H1 (cell line): ENCODE data around the gene COTL1. TPM values are rescaled to one million over a fixed set of nuclear protein-coding genes. Genes with fewer than 3 reads are reported as not detected.

Experiments used
- CTCF ChIA-PET: fragments of 300-600 bp; sonication (Branson Sonifier 250); formaldehyde crosslinking; loops from one replicate; lab custom pipeline; 2021; ENCODE audit not compliant: partially characterized antibody; lab: Charles Lee
- POLR2A ChIA-PET: fragments of 300-600 bp; sonication (Branson Sonifier 250); formaldehyde crosslinking; loops from one replicate; lab custom pipeline; 2021; ENCODE audit warnings: inconsistent platforms; ENCODE audit not compliant: partially characterized antibody; lab: Charles Lee
- DNase-seq, 2 experiments: peaks; one replicate each; pipeline versions ENCODE4 v3.0.0 to v3.0.0-alpha.2; 2010 to 2022; ENCODE audit warnings: low spot score in 2 of 2, low read depth in 1 of 2, mixed read lengths in 1 of 2
- FAIRE-seq: peaks from 2 replicates; lab custom pipeline; 2011; peaks lifted over from hg19 to GRCh38; lab: Jason Lieb, UNC
- H2AFZ ChIP-seq: 2 replicates; pipeline ENCODE4 v1.8.1; 2012; ENCODE audit warnings: low read length, inconsistent platforms
- H2AK5ac ChIP-seq: 2 replicates; pipeline ENCODE4 v1.6.1; 2013; ENCODE audit warnings: low read depth, low read length
- H2BK120ac ChIP-seq: replicated peaks from 2 replicates; pipeline ENCODE3; 2013; ENCODE audit warnings: low read depth, low read length, inconsistent platforms
- H2BK12ac ChIP-seq: 2 replicates; pipeline ENCODE4 v1.6.1; 2013; ENCODE audit warnings: low read depth, low read length
- H2BK15ac ChIP-seq: 2 replicates; pipeline ENCODE4 v1.6.1; 2013; ENCODE audit warnings: low read length
- H2BK20ac ChIP-seq: 2 replicates; pipeline ENCODE4 v1.6.1; 2013; ENCODE audit warnings: low read length
- H2BK5ac ChIP-seq: 2 replicates; pipeline ENCODE4 v1.6.1; 2013; ENCODE audit warnings: low read depth, low read length
- H3K14ac ChIP-seq: 2 replicates; pipeline ENCODE4 v1.6.1; 2013; ENCODE audit warnings: inconsistent platforms; ENCODE audit not compliant: insufficient read length
- H3K18ac ChIP-seq: 2 replicates; pipeline ENCODE4 v1.6.1; 2013; ENCODE audit warnings: low read length; ENCODE audit errors: extremely low read depth
- H3K23ac ChIP-seq: 2 replicates; pipeline ENCODE4 v1.6.1; 2013; ENCODE audit warnings: inconsistent platforms; ENCODE audit not compliant: insufficient read length
- H3K23me2 ChIP-seq: 2 replicates; pipeline ENCODE4 v1.6.1; 2013; ENCODE audit warnings: low read depth, low read length
- H3K27ac ChIP-seq: 2 replicates; pipeline ENCODE4 v1.6.1; 2011; ENCODE audit warnings: low read depth, low read length, inconsistent platforms
- H3K27me3 ChIP-seq, 4 experiments: replicated peaks in 1 of 4; 1 replicate in 1 of 4; 2 replicates in 3 of 4; pipeline versions ENCODE4 v1.6.1 to v1.8.1; 2011 to 2013; ENCODE audit warnings: low read length in 3 of 4, mild to moderate bottlenecking in 3 of 4, inconsistent platforms in 2 of 4, mixed read lengths in 2 of 4, moderate library complexity in 1 of 4; ENCODE audit not compliant: control insufficient read depth in 3 of 4, insufficient read depth in 3 of 4; ENCODE audit errors: extremely low read depth in 1 of 4
- H3K36me3 ChIP-seq, 4 experiments: 2 replicates each; pipeline versions ENCODE4 v1.6.1 to v1.8.1; 2011 to 2013; ENCODE audit warnings: mild to moderate bottlenecking in 4 of 4, low read length in 3 of 4, moderate library complexity in 2 of 4, control low read depth in 1 of 4, inconsistent platforms in 1 of 4; ENCODE audit not compliant: insufficient read depth in 4 of 4, control insufficient read depth in 2 of 4
- H3K4ac ChIP-seq: replicated peaks from 2 replicates; pipeline ENCODE3; 2013; ENCODE audit warnings: low read length, low read depth, mixed read lengths, inconsistent platforms; ENCODE audit not compliant: insufficient read length
- H3K4me1 ChIP-seq, 4 experiments: replicated peaks in 1 of 4; 1 replicate in 1 of 4; 2 replicates in 3 of 4; pipeline versions ENCODE4 v1.6.1 to v1.8.1; 2011 to 2013; ENCODE audit warnings: low read length in 3 of 4, inconsistent platforms in 2 of 4, mixed read lengths in 1 of 4; ENCODE audit not compliant: insufficient read depth in 4 of 4, control insufficient read depth in 3 of 4
- H3K4me2 ChIP-seq, 2 experiments: 2 replicates each; pipeline versions ENCODE4 v1.6.1 to v1.8.1; 2011 to 2013; ENCODE audit warnings: low read depth in 2 of 2, low read length in 2 of 2, control low read depth in 1 of 2, inconsistent platforms in 1 of 2, mild to moderate bottlenecking in 1 of 2; ENCODE audit not compliant: insufficient read depth in 1 of 2
- H3K4me3 ChIP-seq, 4 experiments: fragments of 200-600, 300-600 bp in 1 of 4; sonication (generic), shearing (Covaris generic), sonication (Bioruptor Twin) in 1 of 4; 2 replicates each; pipeline versions ENCODE4 v1.5.1 to v1.8.1; 2011 to 2016; ENCODE audit warnings: low read length in 4 of 4, low read depth in 3 of 4, control low read depth in 2 of 4, inconsistent platforms in 2 of 4, mild to moderate bottlenecking in 2 of 4, mixed read lengths in 1 of 4, moderate library complexity in 1 of 4; ENCODE audit not compliant: insufficient read depth in 2 of 4; ENCODE audit errors: extremely low read depth in 1 of 4
- H3K56ac ChIP-seq: replicated peaks from 2 replicates; pipeline ENCODE3; 2013; ENCODE audit warnings: low read depth, mild to moderate bottlenecking, mixed read lengths, low read length, inconsistent platforms; ENCODE audit not compliant: insufficient read length
- H3K79me1 ChIP-seq: 2 replicates; pipeline ENCODE4 v1.6.1; 2013; ENCODE audit warnings: low read depth, low read length, control low read depth
- H3K79me2 ChIP-seq, 2 experiments: 2 replicates each; pipeline versions ENCODE4 v1.6.1 to v1.8.1; 2012 to 2013; ENCODE audit warnings: low read length in 2 of 2, mild to moderate bottlenecking in 2 of 2, inconsistent platforms in 1 of 2; ENCODE audit not compliant: insufficient read depth in 2 of 2, control insufficient read depth in 1 of 2
- H3K9ac ChIP-seq, 4 experiments: replicated peaks in 1 of 4; 1 replicate in 1 of 4; 2 replicates in 3 of 4; pipeline versions ENCODE4 v1.6.1 to v1.8.1; 2011 to 2013; ENCODE audit warnings: low read depth in 3 of 4, low read length in 3 of 4, control low read depth in 2 of 4, mild to moderate bottlenecking in 2 of 4, moderate library complexity in 2 of 4, inconsistent platforms in 1 of 4; ENCODE audit errors: extremely low read depth in 1 of 4
- H3K9me3 ChIP-seq, 2 experiments: 2 replicates each; pipeline versions ENCODE4 v1.6.1 to v1.8.1; 2012 to 2013; ENCODE audit warnings: mild to moderate bottlenecking in 2 of 2, moderate library complexity in 2 of 2, control low read depth in 1 of 2, inconsistent platforms in 1 of 2, low read depth in 1 of 2, low read length in 1 of 2, mixed read lengths in 1 of 2; ENCODE audit not compliant: insufficient read depth in 2 of 2
- H4K20me1 ChIP-seq, 2 experiments: replicated peaks in 1 of 2; 2 replicates each; pipeline versions ENCODE3 to v1.8.1; 2011 to 2013; ENCODE audit warnings: inconsistent platforms in 2 of 2, low read length in 2 of 2, mild to moderate bottlenecking in 1 of 2; ENCODE audit not compliant: insufficient read depth in 2 of 2, control insufficient read depth in 1 of 2
- H4K5ac ChIP-seq: 2 replicates; pipeline ENCODE4 v1.6.1; 2013; ENCODE audit warnings: low read length, low read depth, mixed read lengths, inconsistent platforms; ENCODE audit not compliant: insufficient read length
- H4K8ac ChIP-seq: 2 replicates; pipeline ENCODE4 v1.8.0; 2013; ENCODE audit warnings: mild to moderate bottlenecking, moderate library complexity, low read length, inconsistent platforms; ENCODE audit not compliant: insufficient read depth; ENCODE audit errors: extremely low read depth
- H4K91ac ChIP-seq: replicated peaks from 2 replicates; pipeline ENCODE3; 2013; ENCODE audit warnings: low read length, mixed read lengths, inconsistent platforms; ENCODE audit not compliant: insufficient read length
- ASH2L ChIP-seq: fragments of 200-600, 300-600 bp; sonication (generic); IDR thresholded peaks from one replicate; pipeline ENCODE4 v1.7.1; 2017; ENCODE audit warnings: low read length
- CTBP2 ChIP-seq: IDR thresholded peaks from 2 replicates; pipeline ENCODE4 v1.7.0; 2011; ENCODE audit warnings: borderline replicate concordance, mild to moderate bottlenecking, moderate library complexity, mixed read lengths, low read length; ENCODE audit not compliant: insufficient read depth, insufficient read length
- EZH2 ChIP-seq: fragments of 200-600 bp; sonication (generic); IDR thresholded peaks from 2 replicates; pipeline ENCODE4 v1.7.1; 2012; ENCODE audit warnings: low read depth, mild to moderate bottlenecking, moderate library complexity, low read length, inconsistent platforms; ENCODE audit not compliant: severe bottlenecking
- JUN ChIP-seq: IDR thresholded peaks from 2 replicates; pipeline ENCODE4 v1.6.1; 2011; ENCODE audit warnings: low read depth, mild to moderate bottlenecking, improper control_type of control experiment, low read length
- NRF1 ChIP-seq: IDR thresholded peaks from 2 replicates; pipeline ENCODE4 v1.6.1; 2011; ENCODE audit warnings: mild to moderate bottlenecking, low read depth, low read length, improper control_type of control experiment
- POLR2A ChIP-seq, 2 experiments: IDR thresholded peaks; 1 replicate in 1 of 2; 2 replicates in 1 of 2; pipeline ENCODE4 v1.6.1; 2011; ENCODE audit warnings: low read depth in 2 of 2, low read length in 2 of 2, mild to moderate bottlenecking in 2 of 2; ENCODE audit errors: control extremely low read depth in 1 of 2
- RBBP5 ChIP-seq: IDR thresholded peaks from 2 replicates; pipeline ENCODE4 v1.7.1; 2012; ENCODE audit warnings: low read depth, mild to moderate bottlenecking, inconsistent platforms, low read length, moderate library complexity, borderline replicate concordance
- SIN3A ChIP-seq, 2 experiments: IDR thresholded peaks in 1 of 2; conservative IDR thresholded peaks in 1 of 2; 2 replicates each; pipeline ENCODE4 v1.6.1; 2011 to 2012; ENCODE audit warnings: low read length in 2 of 2, improper control_type of control experiment in 1 of 2, low read depth in 1 of 2, mild to moderate bottlenecking in 1 of 2
- SIX5 ChIP-seq: IDR thresholded peaks from 2 replicates; pipeline ENCODE4 v1.6.1; 2011; ENCODE audit warnings: mild to moderate bottlenecking, low read depth, low read length
- SP1 ChIP-seq: IDR thresholded peaks from 2 replicates; pipeline ENCODE4 v1.6.1; 2011; ENCODE audit warnings: low read depth, low read length
- YY1 ChIP-seq: IDR thresholded peaks from 2 replicates; pipeline ENCODE4 v1.6.1; 2011; ENCODE audit warnings: low read depth, mild to moderate bottlenecking, low read length
- WGBS, 2 experiments: shearing (Covaris generic) in 1 of 2; methylation state at CpG; one replicate each; pipeline versions ENCODE4 v1.1.6 to v1.1.7; 2013 to 2015; ENCODE audit warnings: low lambda C conversion rate in 2 of 2, mixed read lengths in 2 of 2, inconsistent platforms in 1 of 2, low coverage in 1 of 2, missing lambda C conversion rate in 1 of 2; ENCODE audit not compliant: insufficient replicate concordance in 2 of 2, insufficient coverage in 1 of 2, insufficient read length in 1 of 2; ENCODE audit errors: extremely low coverage in 1 of 2, missing lambda C conversion rate in 1 of 2; 5-methylcytosine and 5-hydroxymethylcytosine counted together
- polyA plus RNA-seq, 7 experiments: library from polyadenylated mRNA; depleted of rRNA in 3 of 7; stranded (reverse) in 5 of 7; unstranded in 2 of 7; fragments of >200 nt in 5 of 7; fragments of 200-250 nt in 2 of 7; gene quantifications; 1 replicate in 5 of 7; 2 replicates in 1 of 7; 4 replicates in 1 of 7; pipeline versions ENCODE4 v1.2.1 to v1.2.3, GENCODE V29; 2011 to 2013; ENCODE audit warnings: missing spikeins in 2 of 7, mixed read lengths in 2 of 7
- total RNA-seq: library from RNA; stranded (reverse); fragmentation: NEBNext Ultra II Directional; extraction: Animal tissue kit (Norgen Biotek cat#: 25700); gene quantifications from 2 replicates; pipeline ENCODE4 v1.2.1, GENCODE V29; 2021

COTL1 gene
- total and polyA plus RNA-seq, 2 of the 8 experiments (the other 6 are each of a cell fraction or from before 2014, with no cell fraction given), result 59.2 to 183 TPM

DNA sequence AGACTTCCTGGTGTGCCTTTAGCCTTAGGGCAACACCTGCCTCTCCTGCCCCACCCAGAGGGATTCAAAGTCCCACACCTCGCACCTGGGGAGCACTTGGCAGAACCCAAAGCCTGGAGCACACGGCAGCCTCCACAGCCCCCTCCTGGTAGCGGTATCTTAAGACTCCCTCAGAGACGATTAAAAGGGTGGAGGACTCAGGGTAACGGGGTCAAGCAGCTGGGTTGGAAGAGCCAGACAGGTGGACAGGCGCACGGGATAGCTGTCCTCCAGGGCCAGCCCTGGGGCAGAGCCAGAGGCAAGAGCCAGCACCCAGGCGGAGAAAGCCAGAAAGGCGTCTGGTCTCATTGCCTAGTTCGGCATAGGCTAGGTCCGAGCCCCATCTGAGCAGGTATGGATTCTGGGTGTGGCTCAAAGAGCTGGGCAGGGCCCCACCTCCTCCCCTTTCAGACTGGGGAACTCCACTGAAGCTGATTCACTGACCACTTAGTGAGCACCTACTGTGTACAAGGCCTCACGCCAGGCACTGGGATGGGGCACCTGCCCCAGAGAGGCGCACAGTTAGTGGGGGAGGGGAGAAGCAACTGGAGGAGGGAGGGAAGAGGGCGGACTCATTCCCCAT, 58.5 kb downstream of the COTL1 start:
- H2AFZ ChIP-seq, result no peak overlapping the region
- H3K18ac ChIP-seq, result no peak overlapping the region; the same call in 1 of the 2 replicates
- TF ChIP-seq SIN3A (conservative IDR thresholded peaks at IDR 0.05 in 1 of 2, IDR thresholded peaks at IDR 0.05 in 1 of 2; ENCODE audit: low read depth in 1 of 2, low read length in 2 of 2), result no peak
- no peak for TF ChIP-seq NRF1
- TF ChIP-seq YY1, result no peak
- TF ChIP-seq ASH2L, result no peak
- no peak for TF ChIP-seq CTBP2
- no peak for TF ChIP-seq EZH2
- TF ChIP-seq SIX5, result no peak
- no peak for TF ChIP-seq JUN
- TF ChIP-seq RBBP5, result no peak
- TF ChIP-seq SP1, result no peak
- TF ChIP-seq POLR2A (IDR thresholded peaks at IDR 0.05; ENCODE audit: control extremely low read depth in 1 of 2, low read depth in 2 of 2, low read length in 2 of 2), result no peak

More for the DNA sequence above, 58.5 kb downstream of the COTL1 start:
- peak overlapping the region; percentile 62 for H4K91ac ChIP-seq
- H3K4me3 ChIP-seq, result no peak overlapping the region
- WGBS, 2 experiments, result 89% methylated on average over 13 of the region's 14 CpGs; no CpG with 5 or more reads in 1 of the 2 experiments
- H3K9ac ChIP-seq, result no peak overlapping the region; a peak in 1 of 7 replicates
- H3K14ac ChIP-seq, result no peak overlapping the region
- no peak overlapping the region for H4K5ac ChIP-seq
- H3K79me2 ChIP-seq, result no peaks in the 10 kb centered on the region
- no peaks in the 10 kb centered on the region for H4K20me1 ChIP-seq
- H3K23ac ChIP-seq, result no peak overlapping the region
- H3K9me3 ChIP-seq, result no peaks in the 10 kb centered on the region
- peak overlapping the region; percentile 67; the same call in 1 of the 2 replicates for H2BK5ac ChIP-seq
- H3K56ac ChIP-seq, result no peak overlapping the region
- H3K4me2 ChIP-seq, result no peak overlapping the region; a peak in 1 of 4 replicates
- H2BK12ac ChIP-seq, result peak overlapping the region; percentile 92; the same call in 1 of the 2 replicates
- POLR2A ChIA-PET, result interaction anchor here (0.9 to 1.6 kb wide), 7 partner anchors 10 to 59 kb away, joined by 3 to 4 read pairs (median 3); no protein-coding TSS in a partner anchor
- H3K27me3 ChIP-seq, result no peaks in the 10 kb centered on the region
- H3K36me3 ChIP-seq, result 0 out of 8 replicates have a peak, but pooled peaks cover 0 to under 1% (median 0%) of the 10 kb centered on the region in 4 experiments
- H3K79me1 ChIP-seq, result no peaks in the 10 kb centered on the region; the same call in 1 of the 2 replicates
- peak overlapping the region; percentile 80 for H2BK20ac ChIP-seq
- H3K27ac ChIP-seq, result no peak overlapping the region
- peak overlapping the region; percentile 22 for H2BK120ac ChIP-seq
- peak overlapping the region; percentile 65 for H3K4ac ChIP-seq
- H4K8ac ChIP-seq, result 0 out of 2 replicates have a peak overlapping the region, but pooled peaks have one; percentile 23
- peaks cover 11 to 33% (median 21%) of the 10 kb centered on the region in 4 experiments for H3K4me1 ChIP-seq
- peak in 1 of 2 experiments; percentile 60 for DNase-seq
- H3K23me2 ChIP-seq, result no peaks in the 10 kb centered on the region
- no peak overlapping the region for H2BK15ac ChIP-seq
- no peak for FAIRE-seq
- peak overlapping the region; percentile 10; the same call in 1 of the 2 replicates for H2AK5ac ChIP-seq
- CTCF ChIA-PET, result interaction anchor here (1.0 to 6.1 kb wide), 4 partner anchors 25 to 63 kb away, joined by 3 to 46 read pairs (median 6); partner anchors contain the start of gene MEAK7
